GM21786 (cell line): ENCODE results near the gene SAMD11.
"Not testable (repeated sequence)": the region's sequence is repeated elsewhere in the genome, so short reads cannot be mapped to it uniquely, and the experiment has no call there.

Source experiments
- ATAC-seq: cut with Tn5 transposase; IDR thresholded peaks from one replicate; pipeline ENCODE4 v1.9.1; 2021; ENCODE audit not compliant: unreplicated experiment

The SAMD11 gene

GRCh38 chr1:943545-944340, 20.0 kb downstream of the SAMD11 start:
- no peak for ATAC-seq

- no peak for ATAC-seq
These were observed 20.9 kb downstream of the SAMD11 start for GRCh38 chr1:944341-945325.

- ATAC-seq = no peak
These were observed 22.2 kb downstream of the SAMD11 start for GRCh38 chr1:945688-946556.

GRCh38 chr1:946811-947210, 23.1 kb downstream of the SAMD11 start:
- not testable (repeated sequence) for ATAC-seq

- no peak for ATAC-seq
These were observed 24.2 kb downstream of the SAMD11 start for GRCh38 chr1:947958-948357.

GRCh38 chr1:950268-950667, 26.5 kb downstream of the SAMD11 start:
- ATAC-seq = no peak

- no peak for ATAC-seq
These were observed 27.2 kb downstream of the SAMD11 start for GRCh38 chr1:950881-951280.

GRCh38 chr1:951364-951763, 27.6 kb downstream of the SAMD11 start:
- ATAC-seq = no peak

GRCh38 chr1:952201-952600, 28.5 kb downstream of the SAMD11 start:
- no peak for ATAC-seq

- no peak for ATAC-seq
These were observed 28.9 kb downstream of the SAMD11 start for GRCh38 chr1:952603-953002.

GRCh38 chr1:953524-954320, 30.0 kb downstream of the SAMD11 start:
- no peak for ATAC-seq

GRCh38 chr1:954927-955326, 31.2 kb downstream of the SAMD11 start:
- ATAC-seq = no peak

GRCh38 chr1:955474-955873, 31.8 kb downstream of the SAMD11 start:
- no peak for ATAC-seq

GRCh38 chr1:956636-957035, 32.9 kb downstream of the SAMD11 start:
- no peak for ATAC-seq

GRCh38 chr1:958823-959730, 35.4 kb downstream of the SAMD11 start, which contains the start of gene NOC2L:
TSS of gene NOC2L (minus strand) at chr1:959256. CDS start at chr1:959240, 16 bp downstream.
- peak; percentile 75 for ATAC-seq

GRCh38 chr1:959731-960362, 36.1 kb downstream of the SAMD11 start:
- no peak for ATAC-seq

GRCh38 chr1:960363-961131, 36.8 kb downstream of the SAMD11 start, which contains the start of gene KLHL17:
TSS of gene KLHL17 (plus strand) at chr1:960584. CDS start at chr1:960694, 110 bp downstream.
- peak; percentile 36 for ATAC-seq
